GM23248 (cell line): ENCODE results near the gene CABP4.

Source experiments
- EZH2 ChIP-seq: fragments of 200-600 bp; sonication (generic); IDR thresholded peaks from 2 replicates; pipeline ENCODE4 v1.6.1; 2018; ENCODE audit warnings: antibody characterized with exemption, mild to moderate bottlenecking; ENCODE audit not compliant: insufficient read depth, poor library complexity, severe bottlenecking
- EZH2phosphoT487 ChIP-seq: fragments of 200-600 bp; sonication (generic); IDR thresholded peaks from 2 replicates; pipeline ENCODE4 v1.6.1; 2018; ENCODE audit warnings: antibody characterized with exemption, moderate library complexity, mild to moderate bottlenecking, low read depth; ENCODE audit not compliant: insufficient read depth

DNA sequence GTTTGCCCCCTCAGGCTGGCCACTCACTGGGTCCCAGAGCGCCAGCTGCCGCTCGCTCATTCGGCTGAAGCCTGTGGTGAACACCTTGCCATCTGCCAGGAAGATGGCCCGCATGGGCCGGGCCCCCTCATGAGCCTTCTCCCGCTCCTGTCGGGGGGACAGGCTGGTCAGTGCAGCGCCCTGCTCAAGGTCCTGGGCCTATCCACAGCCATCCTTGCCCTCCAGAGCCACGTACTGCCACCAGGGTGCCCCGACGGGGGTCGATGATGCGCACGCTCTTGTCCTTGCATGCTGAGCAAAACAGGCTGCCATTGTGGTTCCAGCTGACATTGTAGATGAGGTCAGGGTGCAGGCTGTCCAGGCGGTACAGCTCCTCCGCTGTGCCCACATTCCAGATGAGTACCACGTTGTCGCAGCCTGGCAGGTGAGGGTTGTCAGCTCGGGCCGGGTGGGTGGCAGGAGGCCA is 14.0 kb upstream of the CABP4 start:
- TF ChIP-seq EZH2phosphoT487 (no peak), EZH2 (no peak)
